HG02981 (cell line): ENCODE measurements around the gene ZDHHC14.

ENCODE experiments used
- ATAC-seq: cut with Tn5 transposase; IDR thresholded peaks from one replicate; pipeline ENCODE4 v1.9.1; 2021; ENCODE audit warnings: mild to moderate bottlenecking, moderate library complexity; ENCODE audit not compliant: unreplicated experiment

The ZDHHC14 gene

DNA sequence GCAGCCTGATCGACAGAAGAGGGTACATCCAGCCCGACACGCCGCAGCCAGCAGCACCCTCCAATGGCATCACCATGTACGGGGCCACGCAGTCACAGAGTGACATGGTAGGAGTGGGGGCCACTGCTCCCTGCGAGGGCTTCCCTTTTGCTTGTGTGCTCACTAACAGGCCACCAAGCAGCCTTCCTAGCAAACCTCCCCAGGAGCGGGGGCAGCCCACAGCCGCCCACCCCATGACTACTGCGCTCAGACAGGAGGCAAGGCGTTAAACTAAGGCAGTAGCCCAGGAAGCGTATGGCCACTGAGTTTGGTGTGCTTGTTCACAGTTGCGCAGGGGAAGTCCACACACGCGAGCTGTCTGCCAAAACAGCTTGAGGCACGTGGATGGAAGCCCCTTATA is 272.5 kb downstream of the ZDHHC14 start:
- ATAC-seq, result no peak

DNA sequence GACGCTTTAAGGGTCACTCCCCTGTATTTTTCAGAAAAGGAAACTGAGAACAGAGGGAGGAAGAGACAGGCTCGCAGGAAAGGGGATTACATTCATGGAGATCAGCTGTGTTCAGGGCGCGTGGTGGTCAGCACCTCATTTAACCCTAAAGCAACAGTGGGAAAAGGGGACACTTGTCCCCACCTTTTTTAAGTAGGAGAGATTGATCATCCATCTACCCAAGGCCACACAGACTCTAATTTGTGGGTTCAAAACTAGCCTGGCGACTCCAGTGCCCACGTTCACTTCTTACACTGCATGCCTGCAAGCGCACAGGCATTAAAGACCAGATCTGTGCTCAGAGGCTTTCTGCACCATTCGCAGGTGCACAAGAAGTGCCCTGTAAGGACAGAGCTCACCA is 274.1 kb downstream of the ZDHHC14 start:
- no peak for ATAC-seq

DNA sequence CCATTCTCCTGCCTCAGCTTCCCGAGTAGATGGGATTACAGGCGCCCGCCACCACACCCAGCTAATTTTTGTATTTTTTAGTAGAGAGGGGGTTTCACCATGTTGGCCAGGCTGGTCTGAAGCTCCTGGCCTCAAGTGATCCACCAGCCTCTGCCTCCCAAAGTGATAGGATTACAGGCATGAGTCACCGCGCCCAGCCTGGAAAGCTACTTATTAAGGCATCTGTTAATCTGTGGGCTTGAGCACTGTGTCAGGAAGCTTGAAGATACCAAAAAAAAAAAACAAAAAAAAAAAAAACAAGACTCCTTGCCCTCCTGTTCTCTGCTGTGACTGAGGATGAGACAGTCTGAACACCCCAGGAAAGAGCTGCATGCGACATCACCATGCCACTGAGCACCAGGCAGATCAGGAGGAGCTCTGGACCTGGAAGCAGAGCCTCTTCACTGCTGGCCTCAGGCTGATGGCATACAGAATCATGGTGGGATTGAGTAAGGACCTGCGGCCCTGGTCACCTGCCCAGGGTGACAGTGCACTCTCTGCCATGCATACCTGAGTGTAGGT is 275.5 kb downstream of the ZDHHC14 start:
- no peak for ATAC-seq

DNA sequence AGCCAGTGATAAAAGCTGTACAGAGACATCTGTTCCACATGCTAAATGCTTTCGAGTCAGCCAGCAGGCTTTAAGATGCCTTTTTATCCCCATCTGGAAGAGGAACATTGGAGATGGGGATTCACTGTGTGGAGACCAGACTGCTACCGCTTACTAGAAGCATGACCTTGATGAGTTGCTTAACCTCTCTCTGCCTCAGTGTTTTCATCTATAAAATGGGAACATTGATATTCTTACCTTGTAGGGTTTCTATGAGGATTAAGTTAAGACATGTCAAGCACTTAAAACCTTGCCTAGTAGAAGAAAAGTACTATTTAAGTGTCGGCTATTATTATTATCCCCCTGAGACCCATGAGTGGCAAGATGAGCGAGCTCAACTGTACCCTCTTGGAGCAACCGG is 276.8 kb downstream of the ZDHHC14 start:
- ATAC-seq, result no peak

DNA sequence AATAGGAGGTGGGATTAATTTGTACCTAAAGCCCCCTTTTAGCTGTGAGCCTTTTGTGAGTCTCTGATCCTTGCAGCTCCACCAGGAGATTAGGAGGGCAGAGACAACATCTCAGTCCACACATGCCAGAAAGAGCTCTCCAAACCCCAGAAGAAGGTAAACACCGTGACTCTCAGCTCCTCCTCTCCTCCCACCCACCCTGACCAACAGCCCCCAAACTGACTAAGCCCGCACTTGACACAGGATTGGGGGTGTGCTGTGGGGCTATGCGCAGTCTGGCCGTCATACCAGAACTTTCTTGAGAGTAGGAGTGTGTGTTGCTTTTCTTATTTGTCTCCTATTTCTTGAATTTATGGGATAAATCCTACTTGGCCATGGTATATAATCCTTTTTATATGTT is 277.3 kb downstream of the ZDHHC14 start:
- ATAC-seq, result no peak

DNA sequence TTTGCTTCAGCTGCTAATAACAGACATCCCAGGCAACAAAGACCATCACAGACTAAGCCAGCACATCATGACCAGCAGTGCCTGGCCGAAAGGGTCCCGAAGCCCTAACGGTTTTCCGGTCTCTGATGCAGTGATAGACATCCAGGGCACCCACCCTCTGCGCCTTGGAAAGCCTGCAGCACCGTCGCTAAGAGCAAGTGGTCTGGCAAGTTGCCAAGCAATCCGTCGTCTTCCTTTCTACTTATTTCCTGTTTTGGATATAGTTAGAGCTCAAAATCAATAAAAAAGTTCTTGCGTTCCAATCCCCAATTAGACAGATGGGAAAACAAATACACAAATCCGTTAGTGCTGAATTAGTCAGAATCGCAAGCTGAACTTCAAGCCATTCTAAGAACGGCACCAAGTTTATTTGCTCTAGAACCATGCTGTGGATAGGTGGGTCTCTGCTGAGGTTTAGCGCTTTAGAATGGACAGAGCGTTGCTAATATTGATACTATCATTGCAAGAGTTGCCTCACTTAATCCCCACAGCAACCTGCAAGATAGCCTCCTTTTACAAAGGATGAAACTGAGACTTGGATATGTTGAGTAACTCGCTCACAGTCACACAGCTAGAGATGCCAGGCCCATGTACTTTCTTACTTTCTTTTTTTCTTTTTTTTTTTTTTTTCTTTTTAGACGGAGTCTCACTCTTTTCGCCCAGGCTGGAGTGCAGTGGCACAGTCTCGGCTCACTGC is 278.7 kb downstream of the ZDHHC14 start:
- no peak for ATAC-seq

DNA sequence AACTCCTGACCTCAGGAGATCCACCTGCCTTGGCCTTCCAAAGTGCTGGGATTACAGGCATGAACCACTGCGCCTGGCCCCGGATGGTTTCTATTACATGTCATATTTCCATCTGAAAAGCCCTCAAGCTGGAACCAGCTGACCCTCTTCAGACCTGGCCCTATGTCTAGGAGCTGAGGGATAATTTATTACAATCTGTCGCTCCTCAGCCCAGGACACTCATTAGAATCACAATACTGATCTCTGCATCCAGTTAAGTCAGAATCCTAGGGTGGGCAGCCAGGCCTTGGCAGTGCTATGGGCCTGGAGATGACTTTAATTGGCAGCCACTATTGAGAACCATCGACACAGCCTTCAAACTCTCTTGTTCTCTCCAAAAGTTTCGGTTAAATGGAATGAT is 279.4 kb downstream of the ZDHHC14 start:
- ATAC-seq, result no peak

DNA sequence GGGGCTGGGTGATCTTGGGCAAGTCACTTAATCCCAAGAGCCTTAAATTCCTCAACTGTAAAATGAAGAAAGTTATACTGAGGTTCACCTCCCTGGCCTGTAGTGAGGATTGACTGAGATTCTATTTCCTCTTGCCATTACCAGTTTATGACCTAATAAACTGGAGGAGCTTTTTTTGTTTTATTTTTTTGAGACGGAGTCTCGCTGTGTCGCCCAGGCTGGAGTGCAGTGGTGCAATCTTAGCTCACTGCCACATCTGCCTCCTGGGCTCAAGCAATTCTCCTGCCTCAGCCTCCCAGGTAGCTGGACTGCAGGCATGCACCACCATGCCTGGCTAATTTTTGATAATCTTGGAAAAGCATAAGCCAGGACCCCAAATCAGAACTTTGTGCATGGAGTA is 280.7 kb downstream of the ZDHHC14 start:
- no peak for ATAC-seq

DNA sequence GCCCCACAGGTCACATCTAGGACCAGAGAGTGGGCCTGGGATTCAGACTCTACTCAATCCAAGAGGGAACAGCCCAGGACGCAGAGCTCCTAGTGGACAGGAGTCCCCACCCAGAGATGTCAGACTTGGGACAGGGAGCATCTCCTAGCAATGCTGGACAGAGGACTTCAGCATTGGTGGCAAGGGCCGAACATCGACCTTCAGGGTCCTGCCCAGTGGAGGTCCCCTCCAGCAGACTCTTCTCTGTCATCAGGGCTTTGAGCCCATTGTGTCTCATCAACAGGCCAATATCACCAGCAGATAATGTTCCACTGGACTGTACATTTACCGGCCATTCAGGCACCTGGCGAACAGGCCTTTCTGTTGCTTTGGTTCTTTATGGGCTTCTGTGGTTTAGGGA is 282.3 kb downstream of the ZDHHC14 start:
- ATAC-seq, result no peak

DNA sequence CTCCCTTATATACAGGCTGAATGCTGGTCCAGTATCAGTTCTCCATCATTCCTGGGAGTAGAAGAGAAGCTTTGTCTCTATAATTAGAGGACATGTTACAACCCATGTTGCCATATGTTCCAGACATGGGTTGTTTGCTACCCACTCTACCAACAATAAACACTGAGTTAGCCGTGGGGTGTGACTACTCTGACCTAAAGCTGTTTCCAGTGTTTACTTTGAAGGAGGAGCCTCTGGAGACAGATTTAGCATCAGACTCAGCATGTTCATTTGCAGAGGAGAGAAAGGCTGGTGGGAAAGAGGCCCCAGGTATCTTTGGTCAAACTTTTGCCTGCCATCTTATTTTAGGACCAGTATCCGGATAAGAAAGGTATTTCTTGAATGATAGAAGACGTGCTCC is 284.2 kb downstream of the ZDHHC14 start:
- no peak for ATAC-seq

DNA sequence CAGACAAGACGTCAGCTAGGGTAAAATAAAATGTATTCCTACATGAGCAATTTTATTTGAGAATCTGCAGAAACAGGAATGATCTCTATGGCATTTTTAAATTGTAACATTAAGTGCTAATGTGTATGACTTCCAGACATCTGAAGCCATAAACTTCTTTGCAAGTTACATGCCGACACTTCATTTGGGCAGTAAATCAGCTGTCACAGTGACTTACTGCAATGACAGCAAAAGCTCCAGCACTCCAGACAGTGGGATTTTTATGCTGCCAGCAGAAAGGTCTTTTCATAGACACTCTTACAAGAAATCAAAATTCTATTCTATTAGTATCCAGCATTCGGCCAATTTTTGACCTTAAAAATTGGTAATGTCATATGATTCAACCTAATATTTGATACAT is 285.7 kb downstream of the ZDHHC14 start:
- no peak for ATAC-seq

DNA sequence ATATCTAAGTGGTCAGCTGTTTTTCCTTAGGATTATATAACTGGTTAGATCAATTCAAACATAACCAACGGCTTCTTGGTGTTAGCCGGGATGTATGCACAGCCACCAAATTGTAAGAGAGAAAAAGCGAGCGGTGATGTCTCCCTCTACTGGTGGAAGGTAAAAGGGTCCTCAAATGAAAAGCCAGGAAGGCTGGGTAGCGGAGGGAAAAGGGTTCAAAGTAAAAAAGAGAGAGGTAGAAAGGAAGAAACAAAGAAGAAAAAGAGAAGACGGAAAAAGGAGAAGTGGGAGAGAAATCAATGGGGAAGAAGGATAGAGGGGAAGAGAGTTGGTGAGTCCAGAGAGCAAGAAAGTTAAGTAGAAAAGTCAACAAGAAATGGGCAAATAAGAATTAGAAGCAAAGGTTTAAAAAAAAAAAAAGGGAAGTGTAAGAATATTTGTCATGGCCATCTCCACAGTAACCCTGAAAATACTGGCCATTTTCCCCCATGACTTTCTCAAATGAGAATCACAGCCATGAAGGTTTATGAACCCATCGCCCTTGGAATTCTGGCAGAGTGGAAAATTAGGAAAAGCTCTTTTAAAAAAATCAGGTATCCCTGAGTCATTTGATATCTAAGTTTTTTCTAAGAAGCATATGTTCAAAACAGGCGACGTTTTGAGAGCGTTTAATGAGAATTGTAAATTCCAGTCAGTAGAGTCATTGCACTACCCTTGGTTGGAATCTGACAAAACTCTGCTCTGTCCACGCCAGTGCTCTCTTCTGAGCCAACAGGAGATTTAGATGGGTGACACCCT is 286.4 kb downstream of the ZDHHC14 start:
- ATAC-seq, result no peak

DNA sequence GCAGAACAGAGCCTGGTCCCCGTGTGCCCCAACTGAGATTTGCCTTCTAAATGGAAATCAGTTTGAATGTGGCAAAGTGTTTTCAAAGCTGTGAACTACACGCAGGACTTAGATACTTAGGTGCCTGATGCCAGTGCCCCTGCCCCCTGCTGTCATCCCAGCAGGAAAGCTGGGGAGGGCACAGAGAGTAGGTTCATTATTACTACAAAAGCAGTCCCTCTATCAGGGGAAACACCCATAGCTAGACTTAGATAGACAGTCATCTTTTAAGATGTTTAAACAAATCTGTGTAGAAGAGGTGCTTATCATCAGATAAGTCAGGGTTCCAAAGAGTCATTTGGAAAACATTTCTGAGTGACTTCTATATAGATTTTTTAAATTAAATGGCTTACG is 287.0 kb downstream of the ZDHHC14 start:
- ATAC-seq, result no peak

DNA sequence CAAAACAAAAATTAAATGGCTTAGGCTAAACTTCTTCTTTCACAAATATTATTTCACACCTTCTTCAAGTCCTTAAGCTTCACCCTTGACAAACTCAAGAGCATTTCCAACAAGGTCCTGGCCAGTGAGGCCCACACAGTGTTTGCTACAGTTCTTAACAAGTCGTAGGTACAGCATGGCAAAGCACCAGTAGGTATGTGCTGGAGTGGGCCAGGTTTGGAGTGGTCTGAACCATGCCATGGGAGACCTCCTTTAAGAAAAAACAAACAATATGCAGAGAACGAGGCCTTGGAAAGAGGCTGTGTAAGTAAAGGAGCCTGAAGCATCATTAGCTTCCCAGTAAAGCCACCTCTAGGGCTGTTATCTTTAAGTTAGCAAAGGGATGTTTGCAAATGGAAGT is 287.7 kb downstream of the ZDHHC14 start:
- ATAC-seq, result no peak

DNA sequence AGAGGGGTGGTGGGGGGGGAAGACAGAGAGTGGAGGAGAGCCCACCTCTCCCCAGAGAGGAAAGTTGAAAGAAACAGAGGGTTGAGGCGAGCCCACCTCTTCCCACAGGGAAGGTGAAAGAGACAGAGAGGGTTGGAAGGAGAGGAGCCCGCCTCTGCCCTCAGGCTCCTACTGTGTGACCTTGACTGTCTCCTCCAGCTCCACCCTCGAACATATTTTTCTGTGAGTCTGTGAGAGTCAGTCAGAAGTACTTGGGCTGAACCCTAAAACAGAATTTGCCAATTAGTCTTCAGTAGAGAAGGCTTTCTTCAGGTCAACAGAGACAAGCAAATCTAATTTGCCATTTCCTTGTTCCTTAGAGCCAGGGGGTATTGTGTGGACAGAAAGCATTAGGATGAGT is 288.3 kb downstream of the ZDHHC14 start:
- ATAC-seq, result no peak

DNA sequence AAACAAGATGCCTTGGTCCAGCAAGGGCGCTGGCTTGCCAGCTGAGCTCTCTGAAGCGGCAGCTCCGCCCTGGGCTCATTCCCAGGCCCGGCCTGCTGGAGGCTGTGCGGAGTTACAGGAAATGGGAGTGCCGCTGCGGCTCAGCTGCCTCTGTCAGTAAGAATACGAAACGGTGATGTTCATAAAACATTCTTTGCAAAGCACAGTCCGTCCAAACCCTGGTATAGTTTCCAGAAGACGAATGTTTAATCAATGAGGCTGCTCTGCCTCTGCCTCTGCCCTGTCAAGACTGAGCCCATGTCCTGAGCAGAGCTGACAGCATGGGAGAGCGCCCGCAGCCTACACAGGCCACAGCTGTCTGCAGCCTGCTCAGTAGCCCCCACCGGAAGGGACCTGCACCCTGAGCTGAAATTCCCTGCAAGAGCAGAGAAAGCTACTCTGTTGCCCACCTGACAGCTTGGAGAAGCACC is 288.8 kb downstream of the ZDHHC14 start:
- ATAC-seq, result no peak

DNA sequence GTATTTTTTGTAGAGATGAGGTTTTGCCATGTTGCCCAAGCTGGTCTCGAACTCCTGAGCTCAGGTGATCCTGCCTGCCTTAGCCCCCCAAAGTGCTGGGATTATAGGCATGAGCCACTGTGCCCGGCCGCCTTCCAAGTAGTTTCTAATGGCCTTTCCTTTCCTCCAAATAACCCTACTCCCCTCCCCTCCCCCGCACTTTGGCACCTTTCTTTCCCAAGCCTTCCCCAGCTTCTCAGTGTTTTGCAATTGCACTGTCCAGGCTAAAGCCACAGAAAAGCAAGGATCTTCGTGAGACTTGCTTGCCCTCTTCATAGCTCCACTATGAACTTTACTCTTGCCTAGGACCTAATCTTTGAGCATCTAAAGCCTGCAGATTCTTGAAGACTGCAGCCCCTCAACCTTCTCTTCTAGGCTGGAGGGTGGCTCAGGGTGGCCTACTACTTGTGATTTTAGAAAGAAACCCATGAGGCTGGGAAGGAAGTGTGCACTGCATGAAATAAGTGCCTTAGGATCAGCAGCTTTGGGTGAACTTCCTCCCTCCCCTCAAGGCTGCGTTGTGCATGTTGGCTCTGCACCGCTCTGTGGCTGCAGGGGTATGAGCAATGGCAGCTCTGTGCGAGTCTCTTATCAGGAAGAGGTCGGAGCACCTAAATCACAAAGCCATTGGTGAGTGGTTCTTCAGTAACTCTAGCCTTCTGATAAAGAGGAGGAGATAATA is 289.6 kb downstream of the ZDHHC14 start:
- no peak for ATAC-seq

DNA sequence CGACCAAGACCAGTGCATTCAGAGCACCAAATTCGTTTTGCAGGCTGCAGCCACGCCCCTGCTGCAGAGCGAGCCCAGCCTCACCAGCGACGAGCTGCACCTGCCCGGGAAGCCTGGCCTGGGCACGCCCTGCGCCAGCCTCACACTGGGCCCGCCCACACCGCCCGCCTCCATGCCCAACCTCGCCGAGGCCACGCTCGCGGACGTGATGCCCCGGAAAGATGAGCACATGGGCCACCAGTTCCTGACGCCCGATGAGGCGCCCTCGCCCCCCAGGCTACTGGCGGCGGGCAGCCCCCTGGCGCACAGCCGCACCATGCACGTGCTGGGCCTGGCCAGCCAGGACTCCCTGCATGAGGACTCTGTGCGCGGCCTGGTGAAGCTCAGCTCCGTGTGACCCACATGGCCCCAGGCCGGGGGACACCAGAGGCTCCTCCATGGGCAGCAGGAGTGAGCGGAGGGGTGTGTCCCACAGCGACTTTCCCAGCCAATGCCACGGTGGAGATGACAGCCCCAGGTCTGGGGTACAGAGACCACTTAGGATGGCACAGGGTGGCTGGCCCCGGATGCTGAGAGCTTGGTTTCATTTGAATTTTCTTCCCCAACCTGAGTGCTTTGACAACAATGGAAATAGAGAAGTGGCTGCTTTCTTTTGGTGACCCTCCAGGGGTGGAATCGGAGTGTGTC is 291.9 kb downstream of the ZDHHC14 start:
- no peak for ATAC-seq

DNA sequence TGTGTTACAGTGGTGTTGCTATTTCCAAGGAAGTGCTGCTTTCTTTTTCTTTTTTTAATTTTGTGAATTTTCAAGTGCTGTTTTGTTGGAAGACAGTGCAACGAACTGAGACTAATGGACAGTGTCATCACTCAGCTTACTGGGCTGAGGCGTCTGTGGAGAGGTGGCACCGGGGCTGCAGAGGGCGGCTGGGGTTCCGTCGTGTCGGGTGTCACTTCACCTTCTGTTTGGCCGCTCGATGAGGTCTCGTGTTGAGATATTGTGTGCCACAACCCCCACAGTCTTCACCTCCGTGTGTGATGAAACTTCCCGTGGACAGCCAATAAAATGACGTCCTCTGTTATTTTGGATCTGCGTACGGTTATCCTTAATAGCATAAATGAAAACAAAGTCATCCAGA is 292.6 kb downstream of the ZDHHC14 start:
- ATAC-seq, result no peak

DNA sequence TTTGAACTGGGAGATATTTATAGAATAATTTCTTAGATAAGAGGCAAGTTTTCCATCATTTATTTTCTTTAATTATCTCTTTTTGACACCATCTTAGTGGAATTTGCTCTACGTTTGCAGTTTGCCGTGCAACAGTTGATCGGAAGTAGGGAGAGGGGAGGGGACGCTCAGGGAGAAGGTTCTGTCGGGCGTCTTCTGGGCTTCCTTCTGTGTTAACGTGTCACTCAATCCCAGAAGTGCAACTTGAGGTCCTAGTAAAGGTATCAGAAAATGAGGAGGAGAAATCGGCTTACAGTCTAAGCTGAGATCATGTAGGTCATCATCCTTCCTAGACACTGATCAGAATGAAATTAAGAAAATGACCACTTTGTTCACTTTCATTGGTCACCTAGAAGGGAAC is 293.1 kb downstream of the ZDHHC14 start:
- ATAC-seq, result no peak

DNA sequence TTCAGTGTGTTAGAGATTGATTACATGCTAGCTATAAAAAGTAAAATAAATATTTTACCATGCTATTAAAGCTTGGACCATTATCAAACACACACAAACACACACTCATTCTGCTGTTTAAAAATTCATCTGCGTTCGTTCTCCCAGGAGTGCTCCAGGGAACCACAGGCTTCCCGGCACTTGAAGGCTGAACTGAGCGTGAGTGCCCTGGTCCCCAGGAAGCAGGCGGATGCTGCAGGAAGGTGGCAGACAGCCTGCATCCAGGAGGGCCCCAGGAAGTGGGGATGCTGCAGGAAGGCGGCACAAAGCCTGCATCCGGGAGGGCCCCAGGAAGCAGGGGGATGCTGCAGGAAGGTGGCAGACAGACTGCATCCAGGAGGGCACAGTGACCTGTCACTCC is 294.8 kb downstream of the ZDHHC14 start:
- ATAC-seq, result no peak
